GM18951 (cell line): ENCODE results near the gene ATIC.

ENCODE experiments used
- POLR2A ChIP-seq: IDR thresholded peaks from 4 replicates; pipeline ENCODE4 v1.6.1; 2011; ENCODE audit warnings: mild to moderate bottlenecking; ENCODE audit not compliant: insufficient read length, insufficient read depth; ENCODE audit errors: extremely low read depth
- in situ Hi-C: fragments of 300-500 bp; cut with MboI; formaldehyde crosslinking; loops from one replicate; pipeline ENCODE4 v1.12.0; 2022; ENCODE audit warnings: low sequenced_read_pairs, mixed read lengths, inconsistent platforms; ENCODE audit not compliant: unreplicated experiment

Gene ATIC

DNA sequence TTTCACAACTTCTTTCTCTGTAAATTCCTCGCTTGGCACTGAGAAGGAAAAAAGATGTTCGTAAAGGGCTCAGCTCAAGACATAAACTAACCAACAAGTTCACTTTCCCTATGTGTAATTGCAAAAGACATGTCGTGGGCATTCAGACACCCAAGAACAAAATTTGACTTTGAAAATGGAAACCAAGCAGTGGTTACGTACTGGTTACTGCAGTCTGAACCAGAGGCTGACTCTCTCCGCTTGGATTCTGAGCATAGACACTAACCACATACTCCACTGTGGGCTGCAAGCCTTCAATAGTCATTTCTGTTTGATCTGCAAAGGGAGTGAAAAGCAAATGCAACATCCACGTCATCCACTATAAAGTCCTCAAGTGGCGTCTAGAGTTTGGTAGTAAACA lies 70.2 kb downstream of the ATIC start:
- no peak for TF ChIP-seq POLR2A

DNA sequence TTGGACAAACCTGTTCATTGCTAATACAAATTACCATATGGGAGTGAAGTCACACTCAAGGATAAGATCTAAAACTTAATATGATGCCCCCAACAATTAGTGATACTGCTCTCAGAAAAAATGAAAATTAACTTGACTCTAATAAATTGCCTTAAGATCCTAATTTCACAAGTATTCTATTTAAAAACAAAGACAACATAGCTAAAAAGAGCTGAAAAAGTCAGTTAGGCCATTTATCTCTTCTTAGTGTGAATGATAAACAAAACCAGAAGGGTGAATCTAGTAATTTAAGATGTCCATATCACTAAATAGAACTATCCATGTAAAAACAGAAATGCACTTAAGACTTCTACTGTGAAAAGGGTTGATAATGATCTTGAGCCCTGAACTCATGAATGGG lies 70.6 kb downstream of the ATIC start:
- no peak for TF ChIP-seq POLR2A

More for the DNA sequence above, 70.2 kb downstream of the ATIC start:
- in situ Hi-C loops, result no loop called here

DNA sequence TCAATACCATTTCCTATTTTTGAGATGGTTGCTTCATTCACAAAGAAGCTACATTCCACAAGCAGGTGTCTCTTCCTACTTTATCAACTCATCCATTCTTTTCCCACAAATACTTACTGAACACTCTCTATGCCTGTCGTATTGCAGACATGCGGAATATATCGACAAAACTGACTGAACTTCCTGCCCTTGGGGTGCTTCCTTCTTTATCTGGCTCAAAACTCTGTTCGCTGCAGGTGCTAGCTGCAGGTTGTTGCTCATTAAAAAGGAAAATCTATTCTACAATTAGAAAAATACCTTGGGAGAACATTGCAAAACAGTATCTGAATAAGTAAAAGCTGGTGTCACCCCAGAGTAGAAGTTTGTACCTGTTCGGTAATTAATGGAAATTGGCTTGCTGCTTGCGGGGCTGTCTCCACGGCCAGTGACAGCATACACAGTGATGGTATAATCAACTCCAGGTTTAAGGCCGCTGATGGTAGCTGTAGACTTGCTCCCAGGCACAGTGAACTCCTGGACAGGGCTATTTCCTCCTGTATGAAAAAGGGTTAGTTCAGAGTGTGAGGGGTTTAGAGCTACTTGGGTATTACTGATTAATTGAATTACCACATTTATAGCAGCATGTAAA lies 71.9 kb downstream of the ATIC start:
- in situ Hi-C loops, result no loop called here
- no peak for TF ChIP-seq POLR2A

More for the DNA sequence above, 70.6 kb downstream of the ATIC start:
- in situ Hi-C loops, result no loop called here

DNA sequence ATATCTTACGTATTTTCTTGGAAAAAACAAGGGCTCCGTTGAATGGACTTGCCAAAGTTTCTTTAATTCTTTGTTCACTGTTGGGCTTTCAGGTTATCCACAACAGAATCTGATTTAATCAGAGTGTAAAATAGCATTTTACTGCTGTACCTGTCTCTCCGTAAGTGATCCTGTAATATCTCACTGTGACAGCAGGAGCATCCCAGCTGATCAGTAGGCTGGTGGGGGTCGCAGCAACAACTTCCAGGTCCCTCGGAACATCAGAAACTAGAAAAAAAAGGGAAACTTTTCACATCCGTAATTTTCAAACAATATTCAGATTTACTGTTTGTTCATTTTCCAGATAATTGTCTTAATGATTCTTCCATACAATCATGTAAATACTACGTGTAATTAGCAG lies 72.9 kb downstream of the ATIC start:
- in situ Hi-C loops, result no loop called here
- TF ChIP-seq POLR2A, result no peak

DNA sequence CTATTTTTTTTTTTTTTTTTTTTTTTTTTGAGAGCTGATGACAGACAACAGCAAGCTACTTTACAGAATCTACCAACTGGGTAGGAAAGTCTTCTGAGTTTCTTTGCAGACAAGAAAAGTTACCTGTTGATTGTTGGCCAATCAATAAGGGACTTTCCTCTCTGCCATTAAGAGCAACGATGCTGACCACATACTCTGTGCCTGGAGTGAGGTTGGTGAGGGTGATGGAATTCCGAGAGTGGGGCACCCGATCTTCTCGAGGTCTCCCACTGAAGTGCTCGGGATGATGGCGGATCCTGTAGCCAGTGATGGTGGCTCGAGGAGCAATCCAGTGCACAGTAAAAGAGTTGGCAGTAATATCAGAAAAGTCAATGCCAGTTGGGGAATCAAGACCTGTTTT lies 74.7 kb downstream of the ATIC start:
- TF ChIP-seq POLR2A, result no peak
- in situ Hi-C loops, result no loop called here

DNA sequence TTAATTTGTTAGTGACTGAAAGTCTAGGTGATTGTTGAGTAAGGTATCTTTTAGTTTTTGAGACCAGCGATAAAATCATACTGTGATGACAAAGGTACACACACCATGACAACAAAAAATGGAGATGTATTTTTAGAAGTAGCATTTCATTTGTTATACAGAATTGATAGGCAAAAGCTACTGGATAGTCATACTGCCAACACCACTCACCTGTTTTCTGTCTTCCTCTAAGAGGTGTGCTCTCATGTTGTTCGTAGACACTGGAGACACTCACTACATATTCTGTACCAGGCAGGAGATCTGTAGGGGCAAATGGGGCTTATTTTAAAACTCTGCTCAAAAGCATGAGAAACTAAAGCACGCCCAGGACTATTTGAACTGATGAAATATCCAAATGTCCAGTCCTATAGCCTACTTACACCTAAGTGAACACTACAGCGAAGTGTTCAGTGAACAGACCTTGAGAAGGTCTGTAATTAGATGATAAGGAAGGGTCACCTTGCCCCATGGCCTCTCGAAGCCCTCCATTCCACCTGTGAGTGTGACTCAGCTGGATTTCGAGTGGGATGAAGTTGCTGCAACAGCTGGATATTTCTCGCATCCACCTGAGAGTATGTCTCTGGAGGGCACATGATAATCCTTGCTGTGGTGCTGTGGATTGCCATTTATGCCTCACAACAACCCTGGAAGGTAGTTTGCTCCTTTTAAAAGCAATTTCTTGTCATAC lies 76.3 kb downstream of the ATIC start:
- in situ Hi-C loops, result no loop called here
- TF ChIP-seq POLR2A, result no peak

DNA sequence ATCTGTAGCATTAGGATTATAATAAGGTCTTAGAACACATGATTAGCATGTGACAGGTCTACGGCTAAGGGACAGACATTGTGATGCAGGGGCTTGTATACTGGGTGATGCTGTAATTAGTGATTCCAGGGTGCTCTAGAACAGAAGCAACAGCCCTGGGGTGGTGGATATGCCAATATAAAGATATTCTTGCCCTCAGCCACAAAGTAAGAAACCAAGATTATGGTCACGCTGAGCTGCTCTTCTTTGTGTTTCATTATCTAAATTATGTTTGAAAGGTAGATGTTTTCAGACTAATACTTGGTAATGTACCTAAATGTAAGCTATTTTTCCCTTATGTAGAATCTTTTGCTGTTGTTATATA lies 78.7 kb downstream of the ATIC start:
- TF ChIP-seq POLR2A, result no peak
- in situ Hi-C loops, result no loop called here

DNA sequence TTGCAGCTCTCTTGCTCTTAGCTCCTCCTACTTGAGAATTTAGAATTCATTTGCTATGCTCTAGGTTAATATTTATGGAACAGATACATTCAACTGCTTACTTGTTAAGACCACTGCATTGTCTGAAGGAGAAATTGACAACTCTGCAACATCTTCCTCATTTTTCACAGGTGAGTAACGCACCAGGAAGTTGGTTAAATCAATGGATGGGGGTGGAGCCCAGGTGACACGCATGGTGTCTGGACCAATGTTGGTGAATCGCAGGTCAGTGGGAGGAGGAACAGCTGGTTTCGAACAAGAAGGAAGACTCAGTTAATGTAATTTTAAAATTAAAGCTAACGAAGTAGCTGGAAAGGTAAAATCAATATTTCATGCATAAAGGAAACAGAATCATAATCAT lies 79.7 kb downstream of the ATIC start:
- in situ Hi-C loops, result no loop called here
- no peak for TF ChIP-seq POLR2A

DNA sequence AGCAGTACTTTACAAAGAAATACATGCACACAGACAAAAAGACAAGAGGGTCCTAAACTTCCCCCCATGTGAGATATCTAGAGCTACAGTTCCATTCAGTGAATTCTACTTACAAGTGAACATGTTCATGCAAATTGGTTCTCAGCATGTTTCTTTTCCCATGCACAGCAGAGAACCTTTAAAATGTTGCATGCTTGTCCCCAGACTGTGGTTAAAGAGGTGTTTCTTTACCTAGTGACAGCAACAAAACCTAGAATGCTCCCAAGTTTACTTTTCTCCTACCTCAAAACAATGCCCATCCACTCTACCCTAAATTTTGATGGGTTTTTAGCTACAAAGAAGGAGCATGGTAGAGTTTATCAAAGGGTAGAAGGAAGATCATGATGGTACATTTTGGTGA lies 80.3 kb downstream of the ATIC start:
- TF ChIP-seq POLR2A, result no peak
- in situ Hi-C loops, result no loop called here

DNA sequence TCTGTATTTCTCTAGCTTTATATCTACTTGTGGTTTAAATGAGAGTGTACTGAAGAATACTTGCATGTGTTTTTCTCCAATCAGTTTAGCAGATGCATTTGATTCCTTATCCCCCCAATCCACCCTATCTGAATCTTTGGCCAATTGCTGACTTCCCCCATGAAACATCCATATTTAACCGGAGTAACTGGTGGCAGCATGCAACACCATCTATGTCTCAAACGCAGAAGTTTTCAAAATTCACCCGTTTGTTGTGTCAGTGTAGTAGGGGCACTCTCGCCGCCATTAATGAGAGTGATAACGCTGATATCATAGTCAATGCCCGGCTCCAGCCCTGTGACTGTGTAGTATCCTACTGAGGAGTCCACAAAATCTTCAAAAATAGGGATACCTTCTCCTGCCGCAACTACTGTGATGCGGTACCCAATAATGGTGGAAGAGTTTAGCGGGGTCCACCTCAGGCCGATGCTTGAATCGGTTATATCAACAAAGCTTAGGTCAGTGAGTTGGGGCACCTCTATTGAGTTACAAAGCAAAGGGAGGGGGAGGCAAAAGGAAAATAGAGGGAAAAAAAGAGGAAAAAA lies 80.9 kb downstream of the ATIC start:
- no peak for TF ChIP-seq POLR2A
- in situ Hi-C loops, result no loop called here

DNA sequence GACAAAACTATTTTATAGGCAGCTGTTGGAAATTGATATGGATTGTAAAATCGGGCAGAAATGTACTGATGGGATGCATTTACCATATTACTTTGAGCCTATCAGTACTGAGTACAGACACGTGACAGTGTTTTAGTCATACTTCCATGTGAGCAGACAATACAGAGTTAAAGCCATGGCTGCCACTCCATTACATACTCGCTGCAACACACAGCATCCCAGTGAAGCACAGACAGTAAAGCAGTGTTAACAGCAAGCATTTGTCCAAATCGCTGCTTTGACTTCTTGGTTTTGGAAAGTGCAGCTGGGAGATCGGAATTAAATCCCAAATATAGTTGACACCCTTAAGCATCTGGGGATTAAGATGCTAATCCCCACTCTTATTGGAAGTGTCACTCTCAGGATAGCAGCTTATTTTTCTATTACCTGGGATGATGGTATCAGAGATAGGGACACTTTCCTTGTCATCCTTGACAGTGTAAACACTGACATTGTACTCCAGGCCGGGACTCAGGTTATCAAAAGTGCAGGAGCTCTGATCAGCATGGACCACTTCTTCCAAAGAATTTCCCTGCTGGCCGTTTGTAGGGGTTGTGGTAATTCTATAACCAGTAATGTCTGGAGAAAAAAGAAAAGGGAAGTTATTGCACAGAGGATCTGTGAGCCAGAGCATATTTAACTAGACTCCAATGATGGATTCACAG lies 82.4 kb downstream of the ATIC start:
- TF ChIP-seq POLR2A, result no peak
- in situ Hi-C loops, result no loop called here

DNA sequence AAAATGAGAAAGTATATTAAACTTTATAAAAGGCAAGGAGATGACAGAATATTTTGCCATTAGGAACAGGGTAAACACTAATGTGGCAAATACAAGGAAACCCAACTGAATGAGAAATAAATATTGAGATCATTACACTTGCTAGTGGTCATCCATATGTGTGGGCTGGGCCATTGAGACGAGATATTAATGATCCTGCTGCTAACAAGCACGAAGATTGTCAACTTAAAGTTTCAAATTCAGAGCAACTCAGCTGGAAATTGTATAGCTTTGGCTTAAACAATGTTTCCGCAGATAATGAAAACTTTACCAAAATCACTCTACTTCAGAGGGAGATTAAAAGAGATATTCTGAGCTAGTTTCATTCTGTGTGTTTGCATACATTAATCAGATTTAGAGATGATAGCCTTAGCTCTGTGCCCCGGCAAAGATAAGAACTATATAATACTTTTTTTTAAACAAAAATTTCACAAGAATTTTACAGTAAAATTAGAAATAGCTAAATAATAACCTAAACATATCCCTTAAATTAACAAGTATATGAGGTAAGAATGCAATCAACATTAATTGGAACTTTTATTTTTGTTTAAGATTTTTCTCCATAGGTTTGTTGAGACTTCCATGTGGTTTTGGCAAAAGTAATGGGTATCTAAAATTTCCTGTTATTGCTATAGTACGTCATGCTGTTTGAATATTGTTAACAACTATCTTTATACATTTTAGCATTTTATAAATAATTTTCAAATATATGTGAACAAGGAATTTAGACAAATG lies 84.0 kb downstream of the ATIC start:
- no peak for TF ChIP-seq POLR2A
- in situ Hi-C loops, result no loop called here
